Endothelial cell of hepatic sinusoid (primary cell): Measurements from ENCODE around the gene KRT6B.
"Not testable (repeated sequence)": the region's sequence is repeated elsewhere in the genome, so short reads cannot be mapped to it uniquely, and the experiment has no call there.

Experiments used
- in situ Hi-C: cut with HindIII; loops from 2 replicates; pipeline ENCODE4 v1.10.0; 2017; ENCODE audit warnings: low sequenced_read_pairs

The KRT6B gene

GRCh38 chr12:52474212-52474611, 22.3 kb upstream of the KRT6B start:
- in situ Hi-C loops = no loop called here

- in situ Hi-C loops = no loop called here
These were observed 21.8 kb upstream of the KRT6B start, which contains the start of gene KRT6C for GRCh38 chr12:52473768-52474167. Gene KRT6C (minus strand): TSS chr12:52473805. CDS start chr12:52473737, 68 bp downstream.

GRCh38 chr12:52469853-52470252, 17.9 kb upstream of the KRT6B start:
- in situ Hi-C loops = no loop called here

- in situ Hi-C loops = no loop called here
These were observed 13.0 kb upstream of the KRT6B start for GRCh38 chr12:52464897-52465296.

- in situ Hi-C loops = no loop called here
These were observed 9.7 kb upstream of the KRT6B start for GRCh38 chr12:52461693-52462092.

GRCh38 chr12:52458861-52459260, 6.9 kb upstream of the KRT6B start:
- in situ Hi-C loops = no loop called here

GRCh38 chr12:52455821-52456220, 3.9 kb upstream of the KRT6B start:
- in situ Hi-C loops = no loop called here

GRCh38 chr12:52454411-52455201, 2.7 kb upstream of the KRT6B start:
- in situ Hi-C loops = no loop called here

- in situ Hi-C loops = no loop called here
These were observed 3.7 kb downstream of the KRT6B start for GRCh38 chr12:52448228-52448627.

- in situ Hi-C loops = not testable (repeated sequence)
These were observed 4.8 kb downstream of the KRT6B start for GRCh38 chr12:52447196-52447595.

GRCh38 chr12:52446367-52447045, 5.4 kb downstream of the KRT6B start:
- in situ Hi-C loops = no loop called here

GRCh38 chr12:52445876-52446275, 6.1 kb downstream of the KRT6B start:
- in situ Hi-C loops = no loop called here

GRCh38 chr12:52444647-52445595, 7.0 kb downstream of the KRT6B start:
- in situ Hi-C loops = loop anchor here (5.0 kb wide), 1 partner anchor 52 kb away; no protein-coding TSS in a partner anchor

- in situ Hi-C loops = loop anchor here (5.0 kb wide), 1 partner anchor 53 kb away; no protein-coding TSS in a partner anchor
These were observed 8.0 kb downstream of the KRT6B start for GRCh38 chr12:52443966-52444365.

- in situ Hi-C loops = loop anchor here (5.0 kb wide), 1 partner anchor 55 kb away; no protein-coding TSS in a partner anchor
These were observed 9.3 kb downstream of the KRT6B start for GRCh38 chr12:52442600-52443061.

- in situ Hi-C loops = loop anchor here (5.0 kb wide), 1 partner anchor 56 kb away; no protein-coding TSS in a partner anchor
These were observed 10.5 kb downstream of the KRT6B start for GRCh38 chr12:52441320-52441911.

- in situ Hi-C loops = loop anchor here (5.0 kb wide), 1 partner anchor 56 kb away; no protein-coding TSS in a partner anchor
These were observed 11.1 kb downstream of the KRT6B start for GRCh38 chr12:52440821-52441319.

GRCh38 chr12:52439845-52440244, 12.1 kb downstream of the KRT6B start:
- in situ Hi-C loops = loop anchor here (5.0 kb wide), 1 partner anchor 57 kb away; no protein-coding TSS in a partner anchor

GRCh38 chr12:52439420-52439819, 12.5 kb downstream of the KRT6B start:
- in situ Hi-C loops = no loop called here
